HepG2 (cell line): ENCODE results near the gene TMEM258. TPM values are rescaled to one million over a fixed set of nuclear protein-coding genes. Genes with fewer than 3 reads are reported as not detected.
A peak's percentile ranks its signal among the peaks of the same experiment; 100 is the strongest.

Experiments used
- HIVEP1 ChIP-seq: sonication (generic); formaldehyde crosslinking; IDR thresholded peaks from 2 replicates; pipeline ENCODE4 v1.4.0; 2020; ENCODE audit warnings: mild to moderate bottlenecking, missing genetic modification reagents
- HMG20B ChIP-seq: conservative IDR thresholded peaks from 2 replicates; pipeline ENCODE4 v1.6.1; 2016; ENCODE audit warnings: missing genetic modification reagents, missing compliant biosample characterization
- HNRNPK ChIP-seq: fragments of 200-400 bp; formaldehyde crosslinking; IDR thresholded peaks from 2 replicates; pipeline ENCODE4 v1.6.1; 2018; ENCODE audit warnings: low read length, low read depth, moderate library complexity, mild to moderate bottlenecking; ENCODE audit not compliant: poor library complexity, severe bottlenecking
- KDM4B ChIP-seq: sonication (generic); formaldehyde crosslinking; IDR thresholded peaks from 2 replicates; pipeline ENCODE4 v1.4.0; 2020; ENCODE audit warnings: missing genetic modification reagents
- KLF16 ChIP-seq, 2 experiments: sonication (generic) in 1 of 2; formaldehyde crosslinking in 1 of 2; IDR thresholded peaks; 2 replicates each; pipeline versions ENCODE4 v1.6.1 to v1.8.0; 2016 to 2023; ENCODE audit warnings: missing genetic modification reagents in 2 of 2, missing compliant biosample characterization in 1 of 2
- MED1 ChIP-seq: sonication (generic); formaldehyde crosslinking; IDR thresholded peaks from 2 replicates; pipeline ENCODE4 v1.4.0; 2020; ENCODE audit warnings: missing genetic modification reagents
- MYC ChIP-seq: sonication (generic); formaldehyde crosslinking; IDR thresholded peaks from 2 replicates; pipeline ENCODE4 v1.9.0; 2021; ENCODE audit warnings: missing genetic modification reagents, borderline replicate concordance
- NFATC3 ChIP-seq: sonication (generic); formaldehyde crosslinking; IDR thresholded peaks from 2 replicates; pipeline ENCODE4 v1.5.1; 2020; ENCODE audit warnings: mild to moderate bottlenecking, missing genetic modification reagents
- NFE2L2 ChIP-seq: fragments of 150-350 bp; IDR thresholded peaks from 2 replicates; pipeline ENCODE4 v1.6.1; 2014; ENCODE audit warnings: low read length
- PBX2 ChIP-seq: IDR thresholded peaks from 2 replicates; pipeline ENCODE4 v1.6.1; 2016; ENCODE audit warnings: control low read depth
- PHF20 ChIP-seq: sonication (generic); formaldehyde crosslinking; IDR thresholded peaks from 2 replicates; pipeline ENCODE4 v1.5.0; 2020; ENCODE audit warnings: mild to moderate bottlenecking, missing genetic modification reagents
- PPARG ChIP-seq: conservative IDR thresholded peaks from 2 replicates; pipeline ENCODE4 v1.6.1; 2016; ENCODE audit warnings: missing biosample characterization, missing genetic modification reagents
- SAP130 ChIP-seq: IDR thresholded peaks from 2 replicates; pipeline ENCODE4 v1.6.1; 2016; ENCODE audit warnings: low read depth
- TIGD3 ChIP-seq: sonication (generic); formaldehyde crosslinking; IDR thresholded peaks from 2 replicates; pipeline ENCODE4 v1.5.1; 2020; ENCODE audit warnings: mild to moderate bottlenecking, missing genetic modification reagents, borderline replicate concordance
- UBTF ChIP-seq: sonication (generic); formaldehyde crosslinking; IDR thresholded peaks from 2 replicates; pipeline ENCODE4 v1.4.0; 2020; ENCODE audit warnings: mild to moderate bottlenecking, missing genetic modification reagents
- ZFP62 ChIP-seq: sonication (generic); formaldehyde crosslinking; IDR thresholded peaks from 2 replicates; pipeline ENCODE4 v1.4.0; 2020; ENCODE audit warnings: missing genetic modification reagents
- ZNF230 ChIP-seq: sonication (generic); formaldehyde crosslinking; IDR thresholded peaks from 2 replicates; pipeline ENCODE4 v1.4.0; 2020; ENCODE audit warnings: mild to moderate bottlenecking, missing genetic modification reagents
- ZNF431 ChIP-seq: sonication (generic); formaldehyde crosslinking; IDR thresholded peaks from 2 replicates; pipeline ENCODE4 v1.9.0; 2022; ENCODE audit warnings: missing genetic modification reagents, low read depth, mild to moderate bottlenecking, borderline replicate concordance
- ZNF547 ChIP-seq: sonication (generic); formaldehyde crosslinking; IDR thresholded peaks from 2 replicates; pipeline ENCODE4 v1.5.1; 2020; ENCODE audit warnings: mild to moderate bottlenecking, missing genetic modification reagents
- ZNF556 ChIP-seq: sonication (generic); formaldehyde crosslinking; IDR thresholded peaks from 2 replicates; pipeline ENCODE4 v1.4.0; 2020; ENCODE audit warnings: mild to moderate bottlenecking, missing genetic modification reagents, borderline replicate concordance
- ZNF609 ChIP-seq: sonication (generic); formaldehyde crosslinking; IDR thresholded peaks from 2 replicates; pipeline ENCODE4 v1.4.0; 2020; ENCODE audit warnings: mild to moderate bottlenecking, missing genetic modification reagents, borderline replicate concordance
- polyA plus RNA-seq, 8 experiments: library from polyadenylated mRNA; depleted of rRNA in 3 of 8; stranded (reverse) in 7 of 8; unstranded in 1 of 8; fragments of >200 nt; fragmentation: Illumina TruSeq in 4 of 8; extraction: Trizol in 4 of 8; gene quantifications; 2 replicates each; pipeline versions ENCODE4 v1.2.1 to v1.2.3, GENCODE V29; 2011 to 2016; ENCODE audit warnings: low read depth in 4 of 8, missing spikeins in 1 of 8, mixed read lengths in 1 of 8; ENCODE audit not compliant: insufficient read depth in 1 of 8
- total RNA-seq, 5 experiments: library from RNA; depleted of rRNA; stranded (reverse); fragments of >200 nt; fragmentation: Illumina TruSeq; extraction: Trizol; gene quantifications; 2 replicates each; pipeline ENCODE4 v1.2.3, GENCODE V29; 2016; ENCODE audit warnings: low read depth in 1 of 5

Gene TMEM258
- total and polyA plus RNA-seq, 2 of the 13 experiments (the other 11 are each of a cell fraction or from before 2014, with no cell fraction given), result 175 to 424 TPM

- TF ChIP-seq ZNF609 (CRISPR knock-in tag), result no peak
- TF ChIP-seq PPARG, result no peak
- TF ChIP-seq ZNF556 (CRISPR knock-in tag), result no peak
- TF ChIP-seq PHF20, result no peak
- peak; percentile 51 for TF ChIP-seq SAP130 (CRISPR knock-in tag)
- TF ChIP-seq ZNF547, result no peak
- TF ChIP-seq PBX2 (CRISPR knock-in tag), result no peak
- no peak for TF ChIP-seq HIVEP1 (CRISPR knock-in tag)
- no peak for TF ChIP-seq ZNF230 (CRISPR knock-in tag)
- no peak for TF ChIP-seq TIGD3
- no peak for TF ChIP-seq HNRNPK
- TF ChIP-seq ZFP62 (CRISPR knock-in tag), result no peak
- TF ChIP-seq UBTF (CRISPR knock-in tag), result peak; percentile 78
- TF ChIP-seq MED1 (CRISPR knock-in tag), result 0 out of 2 replicates have a peak, but pooled peaks have one; percentile 22
- no peak for TF ChIP-seq ZNF431 (CRISPR knock-in tag)
- no peak for TF ChIP-seq HMG20B (CRISPR knock-in tag)
- TF ChIP-seq NFATC3 (CRISPR knock-in tag), result no peak
- peak; percentile 38; the same call in 1 of the 2 replicates for TF ChIP-seq MYC (CRISPR knock-in tag)
- TF ChIP-seq KLF16 (CRISPR knock-in tag; IDR thresholded peaks at IDR 0.05), result 0 out of 4 replicates have a peak, but pooled peaks of 1 of the 2 experiments have one; percentile 10
- TF ChIP-seq NFE2L2, result no peak
- no peak for TF ChIP-seq KDM4B (CRISPR knock-in tag)
Measured at GRCh38 chr11:61828629-61829407, 36.4 kb upstream of the TMEM258 start (continued).
